GM19397 (cell line): ENCODE results near the gene SPART.
"Not testable (repeated sequence)": the region's sequence is repeated elsewhere in the genome, so short reads cannot be mapped to it uniquely, and the experiment has no call there.

Source experiments
- ATAC-seq: cut with Tn5 transposase; IDR thresholded peaks from one replicate; pipeline ENCODE4 v1.9.1; 2021; ENCODE audit warnings: mild to moderate bottlenecking, moderate library complexity; ENCODE audit not compliant: unreplicated experiment

Gene SPART

GRCh38 chr13:36323408-36323807 is 22.8 kb downstream of the SPART start:
- ATAC-seq, result no peak

- ATAC-seq, result not testable (repeated sequence)
These were observed 26.4 kb downstream of the SPART start for GRCh38 chr13:36319793-36320192.

GRCh38 chr13:36313047-36313969 is 32.9 kb downstream of the SPART start:
- ATAC-seq, result no peak

GRCh38 chr13:36310417-36311108 is 35.6 kb downstream of the SPART start:
- ATAC-seq, result no peak

GRCh38 chr13:36302289-36302688 is 43.9 kb downstream of the SPART start:
- ATAC-seq, result no peak

GRCh38 chr13:36299469-36299868 is 46.7 kb downstream of the SPART start:
- ATAC-seq, result not testable (repeated sequence)

- no peak for ATAC-seq
These were observed 47.6 kb downstream of the SPART start for GRCh38 chr13:36298535-36299068.

DNA sequence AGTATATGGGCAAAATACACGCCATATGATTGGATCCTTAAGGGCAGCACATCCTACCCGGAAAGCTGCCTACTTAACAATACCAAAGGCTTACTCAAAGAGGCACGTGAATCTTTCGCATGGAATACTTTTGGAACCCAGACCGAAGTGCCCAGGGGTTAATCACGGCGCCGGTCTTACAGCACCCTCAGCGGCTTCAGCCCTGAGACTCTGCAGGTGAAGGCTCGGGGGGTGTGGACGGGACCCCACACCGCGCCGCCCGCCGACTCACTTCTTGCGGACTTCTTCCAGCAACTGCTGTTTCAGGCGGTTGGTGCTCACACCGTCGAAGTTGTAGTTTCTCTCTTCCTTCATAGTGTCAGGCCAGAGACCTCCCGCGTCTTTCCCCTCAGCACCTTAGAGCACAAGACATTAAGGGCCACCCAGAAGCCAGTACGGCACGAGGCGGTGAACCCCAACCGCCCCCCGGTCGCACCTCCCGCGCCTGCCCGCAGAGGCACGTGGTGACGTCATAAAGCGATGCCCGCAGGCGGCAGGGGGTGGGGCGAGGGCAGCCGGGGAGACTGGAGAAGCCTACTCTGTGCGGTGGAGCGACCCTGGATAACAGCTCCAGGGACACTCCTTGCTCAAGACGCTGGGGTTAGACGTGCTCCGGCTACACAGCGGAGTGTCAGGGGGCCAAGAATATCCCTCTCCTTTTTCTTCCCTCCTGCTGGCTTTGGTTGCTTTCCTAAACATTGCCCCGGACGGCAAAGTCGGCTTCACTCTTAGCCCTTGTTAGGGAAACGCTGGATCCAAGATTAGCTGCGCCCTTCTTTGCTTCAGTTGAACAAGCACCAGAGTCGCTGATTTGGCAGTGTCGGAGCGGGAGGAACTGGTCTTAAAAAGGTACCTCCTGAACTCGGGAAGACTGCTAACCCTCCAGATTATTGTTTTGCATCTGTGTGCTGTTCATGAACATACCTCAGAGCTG is 48.5 kb downstream of the SPART start, which contains the start of gene CCDC169:
TSS of gene CCDC169 (minus strand) at position 449 of the 973 bp plus-strand sequence. CDS start at position 354, 95 bp downstream.
- peak; percentile 64 for ATAC-seq

DNA sequence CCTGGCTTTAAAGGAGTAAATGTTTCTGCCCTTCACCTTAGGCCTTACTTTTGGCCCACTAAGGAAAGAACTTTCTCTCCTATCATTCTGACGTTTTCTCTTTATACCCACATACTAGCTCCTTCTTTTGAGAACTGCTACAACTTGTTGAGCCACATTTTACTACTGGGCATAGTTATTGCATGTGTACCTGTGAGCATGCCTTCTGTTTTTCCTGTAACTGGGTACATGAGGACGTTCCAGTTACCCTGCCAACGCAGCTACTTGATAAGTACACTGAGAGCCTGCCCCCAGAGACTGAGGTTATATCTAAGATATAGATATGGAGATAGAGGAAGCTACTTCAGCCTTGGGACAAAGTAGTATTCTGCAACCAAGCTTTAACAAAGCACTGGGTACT is 52.1 kb downstream of the SPART start:
- no peak for ATAC-seq

DNA sequence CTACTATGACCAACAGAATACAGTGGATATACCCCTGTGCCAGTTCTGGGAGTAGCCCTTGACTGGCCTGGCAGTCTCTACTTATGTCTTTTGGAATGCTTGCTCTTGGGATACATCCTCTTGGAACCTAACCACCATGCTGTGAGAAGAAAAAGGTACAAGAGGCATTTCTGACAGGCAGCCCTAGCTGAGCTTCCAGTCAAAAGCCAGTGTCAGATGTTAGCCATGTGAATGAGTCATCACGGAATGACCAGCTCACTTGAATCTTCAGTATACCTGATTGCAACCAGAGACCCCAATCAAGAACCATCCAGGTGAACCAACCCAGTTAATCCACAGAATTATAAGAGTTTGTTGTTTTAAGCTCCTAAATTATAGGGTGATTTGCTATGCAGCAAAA is 52.7 kb downstream of the SPART start:
- ATAC-seq, result no peak

GRCh38 chr13:36288794-36289391 is 57.3 kb downstream of the SPART start:
- no peak for ATAC-seq

DNA sequence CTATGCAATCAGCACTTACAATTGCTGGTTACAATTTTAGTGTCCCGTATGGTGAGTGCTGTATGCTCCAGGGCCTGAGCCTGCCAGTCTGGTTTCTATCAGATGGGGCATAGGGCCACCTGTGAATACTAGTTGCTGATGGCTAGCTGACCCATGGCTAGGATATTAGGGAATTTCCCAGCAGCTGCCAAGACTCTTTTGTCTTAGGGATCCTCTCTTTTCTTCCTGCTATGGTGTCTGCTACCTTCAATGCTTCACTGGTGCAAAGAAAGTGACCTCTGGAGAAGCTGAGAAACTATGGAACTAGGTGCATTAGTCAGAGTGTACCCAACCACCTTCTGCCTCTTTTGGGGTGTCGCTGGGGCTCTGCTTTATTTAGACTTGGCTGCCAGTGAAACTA is 60.2 kb downstream of the SPART start:
- ATAC-seq, result no peak

- ATAC-seq, result no peak
These were observed 63.3 kb downstream of the SPART start for GRCh38 chr13:36282821-36283432.

DNA sequence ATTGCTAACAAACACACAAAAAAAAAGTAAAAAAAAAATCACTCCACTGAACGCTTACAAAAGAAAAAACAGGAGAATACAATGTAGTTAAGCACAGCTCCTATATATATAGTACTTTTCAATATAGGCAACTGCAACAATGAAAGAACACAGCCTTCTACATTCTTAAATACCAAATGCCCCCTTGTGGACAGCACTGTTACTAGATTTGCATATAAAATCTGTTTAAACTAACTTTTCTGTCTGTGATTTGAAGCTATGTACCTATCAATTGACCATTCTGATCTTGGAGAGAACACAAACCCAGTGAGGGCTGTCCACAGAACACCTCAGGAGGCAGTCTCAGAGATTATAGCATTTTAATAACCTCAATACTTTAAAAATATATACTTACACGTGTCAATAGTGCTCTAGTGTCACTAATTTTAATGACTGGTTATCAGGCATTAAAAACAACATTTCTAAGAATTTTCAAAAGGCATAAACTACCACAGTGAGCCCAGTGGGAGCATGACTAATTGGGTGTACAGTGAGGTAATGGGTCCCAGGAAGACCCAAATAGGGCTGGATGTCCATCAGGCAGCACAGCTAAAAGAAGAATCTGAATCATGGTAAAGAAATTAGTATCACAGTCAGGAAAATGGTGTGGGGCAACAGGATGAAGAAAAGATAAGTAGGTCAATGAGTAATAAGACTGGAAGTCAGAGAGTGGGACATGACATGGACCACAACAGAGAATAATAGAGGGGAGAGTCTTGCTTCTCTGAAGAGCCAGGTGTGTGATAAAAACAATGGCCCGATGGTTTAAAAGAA is 70.8 kb downstream of the SPART start:
- ATAC-seq, result no peak

DNA sequence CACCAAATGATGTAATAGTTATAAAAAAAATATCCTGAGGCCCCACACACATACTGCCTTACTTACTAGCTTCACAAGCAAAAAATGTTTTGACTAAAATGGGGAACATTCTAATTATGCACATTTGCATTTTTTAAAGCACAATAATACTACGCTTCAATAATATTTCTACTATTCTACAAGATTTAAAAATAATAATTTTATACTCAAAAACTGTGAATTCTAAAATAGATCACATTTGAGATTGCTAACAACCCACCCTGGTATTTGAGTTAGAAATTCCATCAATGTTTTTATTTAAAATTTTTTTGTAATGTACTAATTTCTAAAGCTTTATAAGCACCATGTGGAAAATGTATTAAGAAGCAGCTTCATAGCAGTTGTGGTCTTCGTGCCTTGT is 72.8 kb downstream of the SPART start:
- no peak for ATAC-seq

DNA sequence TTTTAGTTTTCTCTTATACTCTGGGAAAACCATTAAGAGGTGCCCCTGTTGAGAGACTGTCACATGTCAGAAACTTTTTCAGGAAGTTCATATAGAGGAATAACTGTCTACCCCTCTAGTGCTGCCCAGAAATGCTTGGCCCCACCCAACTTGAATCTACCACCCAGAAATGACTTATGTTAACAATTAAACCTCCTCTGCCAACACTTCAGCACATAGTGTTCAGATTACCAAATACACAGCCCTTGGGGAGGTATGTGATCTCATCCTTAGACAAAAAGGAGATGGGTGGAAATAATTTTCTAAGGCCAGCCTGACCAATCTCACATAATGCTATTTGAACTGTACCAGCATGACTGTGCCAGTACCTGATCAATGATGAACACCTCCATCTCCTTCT is 84.2 kb downstream of the SPART start:
- ATAC-seq, result no peak

GRCh38 chr13:36261011-36261410 is 85.2 kb downstream of the SPART start:
- ATAC-seq, result no peak

DNA sequence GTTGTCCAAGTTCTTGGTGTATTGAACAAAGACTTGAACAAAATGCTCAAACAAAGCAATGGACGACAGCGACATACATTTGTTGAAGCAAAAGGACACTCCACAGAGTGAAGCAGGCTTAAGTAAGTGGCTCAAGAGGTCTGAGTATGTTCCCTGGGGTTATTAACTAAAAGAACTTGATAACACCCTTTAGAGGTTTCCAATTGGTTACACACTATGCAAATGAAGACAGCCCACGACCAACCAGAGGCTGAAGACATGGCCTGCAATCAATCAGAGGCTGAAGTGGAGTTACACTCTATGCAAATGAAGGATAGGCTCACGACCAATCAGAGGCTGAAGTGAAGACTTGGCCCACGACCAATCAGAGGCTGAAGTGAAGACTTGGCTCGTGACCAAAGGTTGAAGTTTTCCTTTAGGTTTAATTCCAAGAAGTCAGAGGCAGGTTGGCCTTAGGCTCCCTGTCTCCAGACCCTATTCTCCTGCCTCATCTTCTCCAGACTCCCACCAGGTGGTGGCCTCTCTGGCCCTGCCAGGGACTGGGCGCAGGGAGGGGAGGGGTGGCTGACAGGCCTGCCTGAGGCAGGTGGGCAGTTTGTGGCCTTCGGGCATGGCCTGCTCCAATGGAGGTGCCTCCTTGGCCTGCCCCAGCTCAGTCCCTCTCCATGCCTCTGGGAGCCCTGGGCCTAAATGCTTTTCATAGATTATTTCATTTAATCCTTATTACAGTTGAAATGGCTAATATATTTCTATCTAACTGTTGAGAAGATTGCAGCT is 86.6 kb downstream of the SPART start:
- no peak for ATAC-seq
